Stimulated activated CD4-positive, alpha-beta T cell treated with anti-CD3 and anti-CD28 coated beads, Interleukin-1b, Interleukin-23, amount 100 ng/mL, for 24 hours (primary cell): ENCODE measurements around the gene TOMM40.
"Not testable (repeated sequence)": the region's sequence is repeated elsewhere in the genome, so short reads cannot be mapped to it uniquely, and the experiment has no call there.

Experiments
- DNase-seq, 4 experiments: peaks; one replicate each; pipeline ENCODE4 v3.0.0-alpha.2; 2020; ENCODE audit warnings: low read depth in 4 of 4, low spot score in 1 of 4

The TOMM40 gene

DNA sequence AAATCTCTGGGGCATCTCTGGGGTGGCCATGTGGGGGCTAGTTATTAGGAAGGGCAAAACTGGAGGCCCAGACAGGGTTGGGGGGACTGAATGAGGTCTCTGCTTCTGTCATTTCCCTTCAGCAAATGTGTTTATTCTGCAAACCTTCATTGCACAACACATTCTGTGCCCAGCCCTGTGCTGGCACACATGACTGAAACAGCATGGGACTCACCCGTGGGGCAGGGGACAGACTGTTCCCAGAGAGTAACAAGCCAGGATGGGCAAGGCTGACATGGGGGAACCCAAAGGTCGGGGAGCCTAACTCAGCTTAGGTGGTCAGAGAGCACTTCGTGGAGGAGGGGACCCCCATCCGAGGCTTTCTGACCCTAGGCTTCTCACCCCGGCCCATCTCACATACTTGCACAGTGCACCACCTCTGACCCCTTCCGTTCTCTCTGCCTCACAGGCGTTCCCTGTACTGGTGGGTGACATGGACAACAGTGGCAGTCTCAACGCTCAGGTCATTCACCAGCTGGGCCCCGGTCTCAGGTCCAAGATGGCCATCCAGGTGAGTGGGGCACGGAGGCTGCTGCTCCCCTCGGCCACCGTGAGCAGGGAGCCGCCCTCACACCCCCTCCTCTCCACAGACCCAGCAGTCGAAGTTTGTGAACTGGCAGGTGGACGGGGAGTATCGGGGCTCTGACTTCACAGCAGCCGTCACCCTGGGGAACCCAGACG is 2.4 kb downstream of the TOMM40 start:
- DNase-seq = no peak

DNA sequence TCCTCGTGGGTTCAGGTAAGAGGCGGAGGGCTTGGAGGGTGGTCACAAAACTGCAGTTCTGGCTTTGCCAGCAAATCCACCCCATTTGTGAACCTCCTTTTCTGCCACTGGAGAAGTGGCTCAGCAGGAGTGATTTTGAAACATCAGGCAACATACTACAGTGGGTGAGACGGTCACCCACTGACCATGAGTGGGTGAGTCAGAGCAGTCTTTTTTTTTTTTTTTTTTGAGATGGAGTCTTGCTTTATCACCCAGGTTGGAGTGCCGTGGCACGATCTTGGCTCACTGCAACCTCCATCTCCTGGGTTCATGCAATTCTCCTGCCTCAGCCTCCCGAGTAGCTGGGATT is 3.0 kb downstream of the TOMM40 start:
- DNase-seq = no peak

DNA sequence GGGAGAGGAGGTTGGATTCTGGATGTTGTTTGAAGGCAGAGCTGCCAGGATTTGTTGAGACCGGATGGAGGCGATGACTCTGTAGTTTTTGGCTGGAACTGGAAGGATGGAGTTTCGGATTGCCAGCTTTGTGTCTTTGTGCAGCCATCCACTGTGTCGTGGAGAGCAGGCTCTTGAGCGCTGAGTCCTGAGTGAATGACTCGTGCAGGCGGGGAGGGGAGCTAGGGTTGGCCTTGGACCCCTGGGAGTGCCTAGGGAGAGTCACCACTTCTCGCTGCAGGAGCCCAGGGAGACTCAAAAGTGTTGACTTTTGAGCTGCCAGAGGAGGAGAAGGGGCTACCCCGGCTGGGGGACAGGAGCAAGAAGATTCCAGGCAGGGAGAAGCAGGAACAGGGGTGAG is 3.9 kb downstream of the TOMM40 start:
- no peak for DNase-seq

DNA sequence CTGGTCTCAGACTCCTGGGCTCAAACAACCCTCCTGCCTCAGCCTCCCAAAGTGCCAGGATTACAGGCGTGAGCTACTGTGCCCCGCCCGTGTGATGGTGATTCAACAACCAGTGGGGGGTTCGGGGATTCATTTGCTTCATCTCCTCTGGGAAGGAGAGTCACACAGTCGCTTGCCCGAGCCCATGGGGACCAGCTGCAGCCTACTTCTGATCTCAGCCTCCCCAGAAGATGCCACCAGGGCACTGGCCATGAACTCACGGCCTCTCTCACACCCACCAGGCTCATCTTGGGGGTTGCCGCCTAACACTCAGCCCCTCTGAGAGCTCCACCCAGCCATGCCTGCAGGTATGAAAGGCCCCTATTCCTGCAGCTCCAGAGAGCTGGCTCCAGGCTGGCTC is 6.8 kb downstream of the TOMM40 start:
- DNase-seq = no peak

DNA sequence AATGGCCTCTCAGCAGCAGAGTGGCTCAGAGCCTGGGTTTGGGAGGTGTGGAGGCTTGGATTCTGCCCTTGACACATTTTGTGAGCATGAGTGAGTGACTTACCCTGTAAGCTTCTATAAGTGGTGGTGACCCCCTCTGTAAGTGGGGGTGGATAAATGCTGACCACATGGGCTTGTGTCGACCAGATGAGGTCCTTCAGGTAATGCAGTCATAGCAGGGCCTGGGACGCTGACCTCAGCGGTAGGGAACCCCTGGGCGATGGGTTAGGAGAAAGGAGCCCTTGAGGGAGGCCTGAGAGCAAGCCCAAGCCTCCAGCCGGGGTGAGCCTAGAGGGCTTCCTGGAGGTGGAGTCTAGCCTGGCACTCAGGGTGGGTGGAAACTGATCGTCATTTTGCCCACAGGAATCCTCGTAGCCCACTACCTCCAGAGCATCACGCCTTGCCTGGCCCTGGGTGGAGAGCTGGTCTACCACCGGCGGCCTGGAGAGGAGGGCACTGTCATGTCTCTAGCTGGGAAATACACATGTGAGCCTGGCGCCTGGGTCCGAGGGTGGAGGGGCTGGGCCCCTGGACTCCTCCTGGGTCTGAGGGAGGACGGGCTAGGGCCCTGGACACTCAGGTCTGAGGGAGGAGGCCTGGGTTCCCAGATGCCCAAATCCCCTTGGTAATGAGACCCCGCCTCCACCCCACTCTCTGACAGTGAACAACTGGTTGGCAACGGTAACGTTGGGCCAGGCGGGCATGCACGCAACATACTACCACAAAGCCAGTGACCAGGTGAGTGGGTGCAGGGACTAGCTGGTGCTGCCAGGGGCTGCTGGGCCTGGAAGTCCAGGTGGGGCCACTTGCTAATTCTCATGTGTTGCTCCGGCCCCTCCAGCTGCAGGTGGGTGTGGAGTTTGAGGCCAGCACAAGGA is 9.5 kb downstream of the TOMM40 start:
- no peak for DNase-seq

DNA sequence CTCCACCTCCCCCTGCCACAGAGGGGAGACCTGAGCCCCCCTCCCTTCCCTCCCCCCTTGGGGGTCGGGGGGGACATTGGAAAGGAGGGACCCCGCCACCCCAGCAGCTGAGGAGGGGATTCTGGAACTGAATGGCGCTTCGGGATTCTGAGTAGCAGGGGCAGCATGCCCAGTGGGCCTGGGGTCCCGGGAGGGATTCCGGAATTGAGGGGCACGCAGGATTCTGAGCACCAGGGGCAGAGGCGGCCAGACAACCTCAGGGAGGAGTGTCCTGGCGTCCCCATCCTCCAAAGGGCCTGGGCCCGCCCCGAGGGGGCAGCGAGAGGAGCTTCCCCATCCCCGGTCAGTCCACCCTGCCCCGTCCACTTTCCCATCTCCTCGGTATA is 12.2 kb downstream of the TOMM40 start:
- DNase-seq = no peak

DNA sequence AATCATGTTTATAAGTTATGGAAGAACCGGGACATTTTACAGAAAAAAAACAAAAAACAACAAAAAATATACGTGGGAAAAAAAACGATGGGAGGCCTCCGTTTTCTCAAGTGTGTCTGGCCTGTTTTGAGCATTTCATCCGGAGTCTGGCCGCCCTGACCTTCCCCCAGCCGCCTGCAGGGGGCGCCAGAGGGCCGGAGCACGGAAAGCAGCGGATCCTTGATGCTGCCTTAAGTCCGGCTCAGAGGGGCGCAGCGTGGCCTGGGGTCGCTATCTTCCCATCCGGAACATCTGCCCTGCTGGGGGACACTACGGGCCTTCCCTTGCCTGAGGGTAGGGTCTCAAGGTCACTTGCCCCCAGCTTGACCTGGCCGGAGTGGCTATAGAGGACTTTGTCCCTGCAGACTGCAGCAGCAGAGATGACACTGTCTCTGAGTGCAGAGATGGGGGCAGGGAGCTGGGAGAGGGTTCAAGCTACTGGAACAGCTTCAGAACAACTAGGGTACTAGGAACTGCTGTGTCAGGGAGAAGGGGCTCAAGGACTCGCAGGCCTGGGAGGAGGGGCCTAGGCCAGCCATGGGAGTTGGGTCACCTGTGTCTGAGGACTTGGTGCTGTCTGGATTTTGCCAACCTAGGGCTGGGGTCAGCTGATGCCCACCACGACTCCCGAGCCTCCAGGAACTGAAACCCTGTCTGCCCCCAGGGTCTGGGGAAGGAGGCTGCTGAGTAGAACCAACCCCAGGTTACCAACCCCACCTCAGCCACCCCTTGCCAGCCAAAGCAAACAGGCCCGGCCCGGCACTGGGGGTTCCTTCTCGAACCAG is 12.8 kb downstream of the TOMM40 start:
- DNase-seq = peak; percentile 52 to 74 (median 63)

DNA sequence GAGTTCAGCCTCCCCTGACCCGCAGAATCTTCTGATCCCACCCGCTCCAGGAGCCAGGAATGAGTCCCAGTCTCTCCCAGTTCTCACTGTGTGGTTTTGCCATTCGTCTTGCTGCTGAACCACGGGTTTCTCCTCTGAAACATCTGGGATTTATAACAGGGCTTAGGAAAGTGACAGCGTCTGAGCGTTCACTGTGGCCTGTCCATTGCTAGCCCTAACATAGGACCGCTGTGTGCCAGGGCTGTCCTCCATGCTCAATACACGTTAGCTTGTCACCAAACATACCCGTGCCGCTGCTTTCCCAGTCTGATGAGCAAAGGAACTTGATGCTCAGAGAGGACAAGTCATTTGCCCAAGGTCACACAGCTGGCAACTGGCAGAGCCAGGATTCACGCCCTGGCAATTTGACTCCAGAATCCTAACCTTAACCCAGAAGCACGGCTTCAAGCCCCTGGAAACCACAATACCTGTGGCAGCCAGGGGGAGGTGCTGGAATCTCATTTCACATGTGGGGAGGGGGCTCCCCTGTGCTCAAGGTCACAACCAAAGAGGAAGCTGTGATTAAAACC is 13.5 kb downstream of the TOMM40 start:
- DNase-seq = no peak

DNA sequence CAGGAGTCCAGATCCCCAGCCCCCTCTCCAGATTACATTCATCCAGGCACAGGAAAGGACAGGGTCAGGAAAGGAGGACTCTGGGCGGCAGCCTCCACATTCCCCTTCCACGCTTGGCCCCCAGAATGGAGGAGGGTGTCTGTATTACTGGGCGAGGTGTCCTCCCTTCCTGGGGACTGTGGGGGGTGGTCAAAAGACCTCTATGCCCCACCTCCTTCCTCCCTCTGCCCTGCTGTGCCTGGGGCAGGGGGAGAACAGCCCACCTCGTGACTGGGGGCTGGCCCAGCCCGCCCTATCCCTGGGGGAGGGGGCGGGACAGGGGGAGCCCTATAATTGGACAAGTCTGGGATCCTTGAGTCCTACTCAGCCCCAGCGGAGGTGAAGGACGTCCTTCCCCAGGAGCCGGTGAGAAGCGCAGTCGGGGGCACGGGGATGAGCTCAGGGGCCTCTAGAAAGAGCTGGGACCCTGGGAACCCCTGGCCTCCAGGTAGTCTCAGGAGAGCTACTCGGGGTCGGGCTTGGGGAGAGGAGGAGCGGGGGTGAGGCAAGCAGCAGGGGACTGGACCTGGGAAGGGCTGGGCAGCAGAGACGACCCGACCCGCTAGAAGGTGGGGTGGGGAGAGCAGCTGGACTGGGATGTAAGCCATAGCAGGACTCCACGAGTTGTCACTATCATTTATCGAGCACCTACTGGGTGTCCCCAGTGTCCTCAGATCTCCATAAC is 14.5 kb downstream of the TOMM40 start, which contains the start of gene APOE:
Gene APOE (plus strand): TSS at position 360 of the 724 bp plus-strand sequence. CDS start 829 bp downstream, outside the sequence.
- DNase-seq = no peak

DNA sequence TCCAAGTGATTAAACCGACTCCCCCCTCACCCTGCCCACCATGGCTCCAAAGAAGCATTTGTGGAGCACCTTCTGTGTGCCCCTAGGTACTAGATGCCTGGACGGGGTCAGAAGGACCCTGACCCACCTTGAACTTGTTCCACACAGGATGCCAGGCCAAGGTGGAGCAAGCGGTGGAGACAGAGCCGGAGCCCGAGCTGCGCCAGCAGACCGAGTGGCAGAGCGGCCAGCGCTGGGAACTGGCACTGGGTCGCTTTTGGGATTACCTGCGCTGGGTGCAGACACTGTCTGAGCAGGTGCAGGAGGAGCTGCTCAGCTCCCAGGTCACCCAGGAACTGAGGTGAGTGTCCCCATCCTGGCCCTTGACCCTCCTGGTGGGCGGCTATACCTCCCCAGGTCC is 16.6 kb downstream of the TOMM40 start:
- no peak for DNase-seq

DNA sequence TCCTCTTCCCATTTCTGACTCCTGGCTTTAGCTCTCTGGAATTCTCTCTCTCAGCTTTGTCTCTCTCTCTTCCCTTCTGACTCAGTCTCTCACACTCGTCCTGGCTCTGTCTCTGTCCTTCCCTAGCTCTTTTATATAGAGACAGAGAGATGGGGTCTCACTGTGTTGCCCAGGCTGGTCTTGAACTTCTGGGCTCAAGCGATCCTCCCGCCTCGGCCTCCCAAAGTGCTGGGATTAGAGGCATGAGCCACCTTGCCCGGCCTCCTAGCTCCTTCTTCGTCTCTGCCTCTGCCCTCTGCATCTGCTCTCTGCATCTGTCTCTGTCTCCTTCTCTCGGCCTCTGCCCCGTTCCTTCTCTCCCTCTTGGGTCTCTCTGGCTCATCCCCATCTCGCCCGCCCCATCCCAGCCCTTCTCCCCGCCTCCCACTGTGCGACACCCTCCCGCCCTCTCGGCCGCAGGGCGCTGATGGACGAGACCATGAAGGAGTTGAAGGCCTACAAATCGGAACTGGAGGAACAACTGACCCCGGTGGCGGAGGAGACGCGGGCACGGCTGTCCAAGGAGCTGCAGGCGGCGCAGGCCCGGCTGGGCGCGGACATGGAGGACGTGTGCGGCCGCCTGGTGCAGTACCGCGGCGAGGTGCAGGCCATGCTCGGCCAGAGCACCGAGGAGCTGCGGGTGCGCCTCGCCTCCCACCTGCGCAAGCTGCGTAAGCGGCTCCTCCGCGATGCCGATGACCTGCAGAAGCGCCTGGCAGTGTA is 17.2 kb downstream of the TOMM40 start:
- no peak for DNase-seq

DNA sequence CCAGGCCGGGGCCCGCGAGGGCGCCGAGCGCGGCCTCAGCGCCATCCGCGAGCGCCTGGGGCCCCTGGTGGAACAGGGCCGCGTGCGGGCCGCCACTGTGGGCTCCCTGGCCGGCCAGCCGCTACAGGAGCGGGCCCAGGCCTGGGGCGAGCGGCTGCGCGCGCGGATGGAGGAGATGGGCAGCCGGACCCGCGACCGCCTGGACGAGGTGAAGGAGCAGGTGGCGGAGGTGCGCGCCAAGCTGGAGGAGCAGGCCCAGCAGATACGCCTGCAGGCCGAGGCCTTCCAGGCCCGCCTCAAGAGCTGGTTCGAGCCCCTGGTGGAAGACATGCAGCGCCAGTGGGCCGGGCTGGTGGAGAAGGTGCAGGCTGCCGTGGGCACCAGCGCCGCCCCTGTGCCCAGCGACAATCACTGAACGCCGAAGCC is 17.8 kb downstream of the TOMM40 start:
- DNase-seq = no peak

DNA sequence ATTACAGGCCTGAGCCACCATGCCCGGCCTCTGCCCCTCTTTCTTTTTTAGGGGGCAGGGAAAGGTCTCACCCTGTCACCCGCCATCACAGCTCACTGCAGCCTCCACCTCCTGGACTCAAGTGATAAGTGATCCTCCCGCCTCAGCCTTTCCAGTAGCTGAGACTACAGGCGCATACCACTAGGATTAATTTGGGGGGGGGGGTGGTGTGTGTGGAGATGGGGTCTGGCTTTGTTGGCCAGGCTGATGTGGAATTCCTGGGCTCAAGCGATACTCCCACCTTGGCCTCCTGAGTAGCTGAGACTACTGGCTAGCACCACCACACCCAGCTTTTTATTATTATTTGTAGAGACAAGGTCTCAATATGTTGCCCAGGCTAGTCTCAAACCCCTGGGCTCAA is 18.7 kb downstream of the TOMM40 start:
- no peak for DNase-seq

DNA sequence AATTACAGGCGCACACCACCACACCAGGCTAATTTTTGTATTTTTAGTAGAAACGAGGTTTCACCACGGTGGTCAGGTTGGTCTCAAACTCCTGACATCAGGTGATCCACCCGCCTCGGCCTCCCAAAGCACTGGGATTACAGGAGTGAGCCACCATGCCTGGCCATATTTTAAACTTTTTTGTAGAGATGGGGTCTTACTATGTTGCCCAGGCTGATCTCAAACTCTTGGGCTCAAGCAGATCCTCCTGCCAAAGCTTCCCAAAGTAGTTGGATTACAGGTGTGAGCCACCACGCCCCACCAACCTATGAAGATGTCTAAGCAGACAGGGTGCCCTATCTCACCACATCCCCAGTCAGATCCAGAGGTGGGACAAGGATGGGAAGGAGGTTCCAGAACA is 20.8 kb downstream of the TOMM40 start:
- DNase-seq = not testable (repeated sequence)

DNA sequence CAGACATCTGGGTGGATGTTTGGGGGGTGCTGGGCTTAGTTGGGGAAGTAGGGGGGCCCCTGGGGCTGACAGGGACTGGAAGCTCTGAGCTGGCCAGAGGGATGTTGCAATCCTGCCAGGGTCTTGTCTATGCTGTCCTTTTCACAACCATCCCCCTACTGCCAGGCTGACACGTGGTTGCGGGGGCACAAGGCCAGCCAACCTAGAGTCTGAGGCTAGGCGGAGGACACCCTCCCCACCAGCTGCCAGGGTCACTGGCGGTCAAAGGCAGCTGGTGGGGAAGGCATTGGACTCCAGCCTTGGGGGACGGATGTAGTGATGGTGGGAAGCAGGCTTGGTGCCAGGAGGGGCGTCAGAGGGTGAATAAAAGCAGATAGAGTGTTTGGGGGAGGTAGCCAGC is 21.8 kb downstream of the TOMM40 start:
- DNase-seq = no peak

DNA sequence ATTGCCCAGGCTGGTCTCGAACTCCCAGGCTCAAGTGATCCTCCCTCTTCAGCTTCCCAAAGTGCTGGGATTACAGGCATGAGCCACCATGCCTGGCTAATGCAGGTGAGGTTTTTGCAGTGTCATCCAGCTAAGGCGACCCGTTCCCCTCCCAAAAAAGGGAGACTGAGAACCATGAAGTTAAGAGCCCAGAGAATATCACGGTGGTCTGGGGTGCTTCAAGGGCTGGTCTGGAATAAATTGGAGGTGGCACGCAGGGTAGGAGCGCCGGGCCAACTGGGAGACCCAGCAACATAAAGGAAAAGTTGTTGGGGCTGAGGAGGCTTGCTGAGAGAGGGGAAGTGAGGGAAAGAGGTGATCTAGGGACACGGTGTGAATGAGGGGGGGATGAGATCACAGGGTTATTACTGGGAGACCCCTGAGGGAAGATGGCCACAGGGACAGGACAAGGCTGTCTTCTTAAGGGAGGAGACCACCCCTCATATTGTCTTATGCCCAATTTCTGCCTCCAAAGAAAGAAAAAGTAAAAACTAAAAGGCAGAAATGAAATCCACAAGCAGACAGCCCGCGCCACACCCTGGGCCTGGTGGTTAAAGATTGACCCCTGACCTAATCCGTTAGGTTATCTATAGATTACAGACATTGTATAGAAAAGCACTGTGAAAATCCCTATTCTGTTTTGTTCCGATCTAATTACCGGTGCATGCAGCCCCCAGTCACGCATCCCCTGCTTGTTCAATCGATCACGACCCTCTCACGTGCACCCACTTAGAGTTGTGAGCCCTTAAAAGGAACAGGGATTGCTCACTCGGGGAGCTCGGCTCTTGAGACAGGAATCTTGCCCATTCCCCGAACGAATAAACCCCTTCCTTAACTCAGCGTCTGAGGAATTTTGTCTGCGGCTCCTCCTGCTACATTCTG is 22.7 kb downstream of the TOMM40 start:
- DNase-seq = not testable (repeated sequence)

DNA sequence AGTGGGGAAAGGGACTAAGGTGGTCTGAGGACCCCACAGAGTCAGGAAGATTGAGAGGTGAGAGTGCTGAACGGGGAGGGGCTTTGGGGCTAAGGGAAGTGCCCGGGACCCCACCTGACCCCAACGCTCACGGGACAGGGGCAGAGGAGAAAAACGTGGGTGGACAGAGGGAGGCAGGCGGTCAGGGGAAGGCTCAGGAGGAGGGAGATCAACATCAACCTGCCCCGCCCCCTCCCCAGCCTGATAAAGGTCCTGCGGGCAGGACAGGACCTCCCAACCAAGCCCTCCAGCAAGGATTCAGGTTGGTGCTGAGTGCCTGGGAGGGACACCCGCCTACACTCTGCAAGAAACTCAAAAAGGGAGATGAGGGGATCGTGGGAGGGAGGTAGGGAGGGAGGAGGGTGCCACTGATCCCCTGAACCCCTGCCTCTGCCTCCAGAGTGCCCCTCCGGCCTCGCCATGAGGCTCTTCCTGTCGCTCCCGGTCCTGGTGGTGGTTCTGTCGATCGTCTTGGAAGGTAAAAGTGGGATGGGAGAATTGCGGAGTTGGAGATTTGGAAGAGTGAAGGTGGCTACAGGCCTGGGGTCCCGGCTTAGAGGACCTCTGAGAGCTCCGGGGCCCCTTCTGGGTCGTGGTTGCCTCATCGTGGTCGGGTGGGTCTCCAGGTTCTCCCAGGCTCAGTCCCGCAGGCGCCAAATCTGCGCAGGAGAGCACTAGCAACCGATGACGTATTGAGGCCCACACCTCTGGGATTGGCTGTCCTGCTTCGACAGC is 23.6 kb downstream of the TOMM40 start, which contains the start of gene APOC1:
Gene APOC1 (plus strand): TSS at position 176 of the 774 bp plus-strand sequence. CDS start 284 bp downstream, at position 460.
- peak; percentile 41 to 75 (median 56) for DNase-seq

DNA sequence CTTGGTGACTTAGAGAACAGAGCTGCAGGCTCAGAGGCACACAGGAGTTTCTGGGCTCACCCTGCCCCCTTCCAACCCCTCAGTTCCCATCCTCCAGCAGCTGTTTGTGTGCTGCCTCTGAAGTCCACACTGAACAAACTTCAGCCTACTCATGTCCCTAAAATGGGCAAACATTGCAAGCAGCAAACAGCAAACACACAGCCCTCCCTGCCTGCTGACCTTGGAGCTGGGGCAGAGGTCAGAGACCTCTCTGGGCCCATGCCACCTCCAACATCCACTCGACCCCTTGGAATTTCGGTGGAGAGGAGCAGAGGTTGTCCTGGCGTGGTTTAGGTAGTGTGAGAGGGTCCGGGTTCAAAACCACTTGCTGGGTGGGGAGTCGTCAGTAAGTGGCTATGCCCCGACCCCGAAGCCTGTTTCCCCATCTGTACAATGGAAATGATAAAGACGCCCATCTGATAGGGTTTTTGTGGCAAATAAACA is 33.2 kb downstream of the TOMM40 start:
- DNase-seq = no peak
